Naive B cell (primary cell): ENCODE data around the gene PTGDR2. TPM values are rescaled to one million over a fixed set of nuclear protein-coding genes. Genes with fewer than 3 reads are reported as not detected.

ENCODE experiments used
- ATAC-seq, 2 donors: fragments of 150-1000 bp; cut with Tn5 transposase; 2 replicates each; pipeline ENCODE4 v1.10.0; 2021; ENCODE audit warnings: low read depth in 2 of 2, mild to moderate bottlenecking in 2 of 2, moderate library complexity in 2 of 2
- DNase-seq: peaks from one replicate; pipeline ENCODE4 v3.0.0; 2022
- H3K27ac Mint-ChIP-seq, 6 donors: one replicate each; pipeline ENCODE4 v1.8.0; 2020 to 2022; ENCODE audit warnings: mild to moderate bottlenecking in 6 of 6, mixed read lengths in 6 of 6, moderate library complexity in 5 of 6, inconsistent platforms in 2 of 6
- H3K27me3 Mint-ChIP-seq, 3 donors: one replicate each; pipeline ENCODE4 v1.8.0; 2021 to 2022; ENCODE audit warnings: mixed read lengths in 3 of 3, mild to moderate bottlenecking in 1 of 3
- H3K36me3 Mint-ChIP-seq, 2 donors: one replicate each; pipeline ENCODE4 v1.8.0; 2020 to 2022; ENCODE audit warnings: mixed read lengths in 2 of 2, inconsistent platforms in 1 of 2, mild to moderate bottlenecking in 1 of 2
- H3K4me1 Mint-ChIP-seq, 3 donors: one replicate each; pipeline ENCODE4 v1.8.0; 2020 to 2022; ENCODE audit warnings: mixed read lengths in 3 of 3, inconsistent platforms in 1 of 3, mild to moderate bottlenecking in 1 of 3, moderate library complexity in 1 of 3
- H3K4me3 Mint-ChIP-seq, 8 donors: one replicate each; pipeline ENCODE4 v1.8.0; 2020 to 2022; ENCODE audit warnings: mild to moderate bottlenecking in 8 of 8, mixed read lengths in 8 of 8, moderate library complexity in 8 of 8, inconsistent platforms in 2 of 8
- H3K9me3 Mint-ChIP-seq, 7 donors: one replicate each; pipeline ENCODE4 v1.8.0; 2020 to 2022; ENCODE audit warnings: mixed read lengths in 7 of 7, mild to moderate bottlenecking in 5 of 7, inconsistent platforms in 2 of 7, moderate library complexity in 1 of 7
- polyA plus RNA-seq, 6 donors: library from polyadenylated mRNA; unstranded; fragments of 300-500 nt; fragmentation: Illumina TruSeq; gene quantifications; one replicate each; pipeline ENCODE4 v1.2.3, GENCODE V29; 2021; ENCODE audit warnings: low read depth in 6 of 6

PTGDR2 gene
- polyA plus RNA-seq, 6 donors from 2014 or later = not detected

DNA sequence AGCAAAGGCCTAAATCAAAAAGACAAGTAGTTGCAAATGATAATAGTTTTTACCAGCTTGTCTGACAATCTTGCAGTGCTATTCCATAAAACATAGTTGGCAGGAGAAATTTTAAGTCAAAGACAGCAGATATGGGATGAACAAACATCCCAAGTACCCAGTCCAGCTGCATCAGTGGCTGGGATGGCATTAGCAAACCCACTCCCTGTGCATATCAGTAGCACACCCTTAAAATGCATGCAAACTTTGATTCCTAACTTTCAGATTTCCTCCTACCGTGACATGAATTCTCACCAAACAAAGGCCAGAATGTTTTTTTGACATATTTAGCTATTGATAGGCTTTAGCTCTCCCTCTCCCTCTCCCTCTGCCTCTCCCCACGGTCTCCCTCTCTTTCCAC lies 41.6 kb downstream of the PTGDR2 start:
- ATAC-seq = no peak
- no peak for DNase-seq
- Mint-ChIP-seq H3K4me1 (peaks cover 0 to 5% (median 4%) of the 10 kb centered on the region in 3 donors), H3K9me3 (peaks cover 0 to 20% (median 13%) of the 10 kb centered on the region in 7 donors), H3K27me3 (peaks cover 2 to 24% (median 17%) of the 10 kb centered on the region in 3 donors), H3K27ac (no peak overlapping the region), H3K4me3 (no peak overlapping the region), H3K36me3 (no peaks in the 10 kb centered on the region)

DNA sequence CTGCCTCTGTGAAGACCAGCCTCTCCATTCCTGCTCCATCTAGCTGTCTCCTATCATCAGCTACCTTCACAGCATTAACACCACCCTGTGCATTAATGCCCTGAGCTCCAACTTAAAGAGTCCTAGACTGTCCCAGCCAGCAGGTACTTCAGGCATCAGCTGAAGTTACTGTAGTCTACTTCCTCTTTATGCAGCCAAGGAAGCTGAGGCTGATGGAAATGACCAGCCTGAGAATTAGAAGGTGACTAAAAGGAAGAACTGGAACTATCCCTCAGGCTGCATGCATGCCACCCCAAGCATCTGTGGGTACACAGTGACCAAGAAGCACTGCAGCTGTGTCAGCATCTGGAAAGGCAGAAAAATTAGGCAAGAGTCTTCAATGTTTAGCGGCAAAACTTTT lies 42.4 kb downstream of the PTGDR2 start:
- H3K36me3 Mint-ChIP-seq = no peaks in the 10 kb centered on the region
- H3K27me3 Mint-ChIP-seq = peaks cover 0 to 24% (median 14%) of the 10 kb centered on the region in 3 donors
- peaks cover 0 to 5% (median 4%) of the 10 kb centered on the region in 3 donors for H3K4me1 Mint-ChIP-seq
- H3K4me3 Mint-ChIP-seq = no peak overlapping the region
- H3K27ac Mint-ChIP-seq = peak overlapping the region in 1 of 6 donors; percentile 18
- H3K9me3 Mint-ChIP-seq = peaks cover 0 to 20% (median 13%) of the 10 kb centered on the region in 7 donors
- no peak for DNase-seq
- ATAC-seq = no peak

DNA sequence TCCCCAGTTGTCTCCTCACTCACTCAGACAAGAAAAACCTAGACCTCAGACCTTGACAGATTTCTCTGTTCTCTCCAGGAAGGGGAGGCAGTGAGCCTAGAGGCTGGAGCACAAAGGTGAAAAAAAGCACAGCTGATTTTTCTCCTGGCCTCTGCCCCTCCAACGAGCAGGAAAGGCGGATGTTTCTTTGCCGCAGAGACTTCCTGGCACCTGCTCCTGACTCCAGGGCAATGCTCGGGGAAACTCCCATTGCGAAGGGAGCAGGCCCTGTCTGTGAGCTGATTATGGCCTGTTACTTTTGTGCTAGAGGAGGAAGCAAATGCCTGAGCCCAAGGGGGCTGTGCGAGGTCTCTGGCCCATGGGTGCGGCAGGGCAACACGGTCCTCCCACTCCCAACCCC lies 45.2 kb downstream of the PTGDR2 start:
- Mint-ChIP-seq H3K9me3 (peaks cover 0 to 5% (median 0%) of the 10 kb centered on the region in 7 donors), H3K4me1 (peaks cover 0 to 5% (median 4%) of the 10 kb centered on the region in 3 donors), H3K36me3 (no peaks in the 10 kb centered on the region), H3K27me3 (peaks cover 6 to 32% (median 24%) of the 10 kb centered on the region in 3 donors), H3K4me3 (no peak overlapping the region), H3K27ac (no peak overlapping the region)
- ATAC-seq (no peak), DNase-seq (no peak)

DNA sequence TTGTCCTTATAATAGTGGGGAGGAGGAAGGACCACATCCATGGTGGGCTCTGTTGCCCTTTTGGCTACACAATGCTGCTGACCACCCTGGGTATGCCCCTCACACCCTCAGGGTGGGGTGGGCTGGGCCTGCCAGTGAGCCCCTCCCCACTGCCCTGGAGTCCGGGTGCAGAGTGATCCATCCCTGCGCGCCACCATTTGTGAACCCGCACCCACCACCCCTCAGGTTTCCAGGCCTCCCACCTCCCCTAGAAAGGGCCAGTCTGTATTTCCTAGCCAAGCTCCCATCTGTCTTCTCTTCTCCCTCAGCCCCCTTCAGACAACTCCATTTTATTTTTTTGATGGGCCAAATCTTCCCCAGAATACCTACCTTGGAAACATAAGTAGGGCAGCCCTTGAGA lies 45.6 kb downstream of the PTGDR2 start:
- no peak overlapping the region for H3K27ac Mint-ChIP-seq

DNA sequence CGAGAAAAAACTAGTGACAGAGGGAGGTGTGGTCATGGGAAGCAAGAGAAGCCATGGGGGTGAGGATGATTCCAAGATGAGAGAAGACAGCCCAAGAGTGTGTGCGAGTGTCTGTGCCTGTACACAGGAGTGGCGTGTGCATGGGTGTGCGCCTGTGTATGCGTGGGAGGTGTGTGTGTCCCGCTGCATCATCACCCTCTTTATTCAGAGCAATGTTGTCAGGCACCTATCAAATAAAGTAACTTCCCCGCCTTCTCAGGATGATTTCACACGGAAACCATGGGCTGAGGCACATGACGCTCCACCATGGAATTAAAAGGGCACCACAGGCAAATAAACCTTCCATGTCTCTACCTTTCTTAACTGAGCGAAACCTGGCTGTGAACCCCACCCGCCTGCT lies 46.1 kb downstream of the PTGDR2 start:
- Mint-ChIP-seq H3K27ac (no peak overlapping the region), H3K4me3 (no peak overlapping the region), H3K27me3 (peaks cover 6 to 35% (median 26%) of the 10 kb centered on the region in 3 donors), H3K36me3 (no peaks in the 10 kb centered on the region), H3K9me3 (peaks cover 0 to 5% (median 0%) of the 10 kb centered on the region in 7 donors), H3K4me1 (peaks cover 0 to 5% (median 4%) of the 10 kb centered on the region in 3 donors)
- DNase-seq (no peak), ATAC-seq (no peak)

More for the DNA sequence above, 45.6 kb downstream of the PTGDR2 start:
- Mint-ChIP-seq H3K36me3 (no peaks in the 10 kb centered on the region), H3K4me1 (peaks cover 0 to 5% (median 4%) of the 10 kb centered on the region in 3 donors), H3K9me3 (peaks cover 0 to 5% (median 0%) of the 10 kb centered on the region in 7 donors), H3K4me3 (no peak overlapping the region), H3K27me3 (peaks cover 6 to 35% (median 26%) of the 10 kb centered on the region in 3 donors)
- ATAC-seq (no peak), DNase-seq (no peak)

DNA sequence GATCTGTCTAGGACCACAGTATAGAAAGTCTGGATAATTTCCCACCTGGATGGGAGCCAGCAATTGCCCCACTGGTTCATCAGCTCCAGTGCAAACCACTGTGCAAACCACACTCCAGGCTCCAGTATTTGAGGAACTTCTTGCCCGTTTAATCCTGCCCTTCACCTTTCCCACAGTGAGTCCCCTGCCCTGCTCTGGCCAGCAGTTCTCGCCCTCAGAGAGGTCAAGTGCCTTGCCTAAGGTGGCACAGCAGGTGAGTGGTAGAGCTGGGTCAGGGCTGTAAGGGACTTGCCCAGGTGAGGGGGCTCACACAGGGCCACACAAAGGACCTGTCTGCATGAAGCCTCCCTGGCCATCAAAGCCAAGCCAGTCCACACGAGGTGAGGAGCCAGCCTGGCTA lies 46.5 kb downstream of the PTGDR2 start:
- no peak for ATAC-seq
- Mint-ChIP-seq H3K27ac (no peak overlapping the region), H3K36me3 (no peaks in the 10 kb centered on the region), H3K27me3 (peaks cover 6 to 35% (median 26%) of the 10 kb centered on the region in 3 donors), H3K4me1 (peaks cover 0 to 5% (median 4%) of the 10 kb centered on the region in 3 donors), H3K9me3 (peaks cover 0 to 4% (median 0%) of the 10 kb centered on the region in 7 donors), H3K4me3 (no peak overlapping the region)
- DNase-seq = no peak

DNA sequence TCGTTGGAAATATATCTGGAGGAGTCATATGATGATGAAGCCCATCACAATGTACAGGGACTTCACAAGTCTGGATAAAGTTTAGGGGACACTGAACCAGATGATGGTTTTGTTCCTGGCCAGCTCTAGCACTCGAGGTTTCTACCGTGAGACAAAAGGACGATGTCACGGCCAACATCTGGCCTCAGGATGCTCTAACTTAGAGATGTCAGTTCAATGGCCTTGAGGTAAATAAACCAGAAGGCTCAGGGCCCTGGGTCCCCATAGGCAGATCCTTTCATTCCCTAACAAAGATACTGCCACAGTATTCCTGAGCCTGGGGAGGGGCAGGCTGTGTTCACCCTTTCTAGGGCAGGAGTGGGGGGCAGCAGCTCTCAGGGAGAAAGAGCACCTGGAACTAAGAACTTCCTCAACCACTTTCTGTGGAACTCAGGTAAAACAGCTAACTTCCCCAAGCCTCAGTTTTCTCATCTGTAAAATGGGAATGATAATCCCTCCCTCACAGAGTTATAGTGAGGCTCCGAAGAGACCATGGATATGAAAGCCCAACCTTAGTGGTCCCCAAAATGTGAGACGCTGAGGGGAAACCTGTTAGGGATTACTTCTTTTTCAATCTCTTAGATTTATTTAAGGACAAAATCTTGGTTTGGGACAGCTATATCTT lies 52.3 kb downstream of the PTGDR2 start:
- Mint-ChIP-seq H3K4me1 (no peaks in the 10 kb centered on the region), H3K27me3 (peaks cover 12 to 27% (median 18%) of the 10 kb centered on the region in 3 donors), H3K27ac (no peak overlapping the region), H3K9me3 (peaks cover 0 to 2% (median 0%) of the 10 kb centered on the region in 7 donors), H3K36me3 (no peaks in the 10 kb centered on the region), H3K4me3 (no peak overlapping the region)
- DNase-seq (no peak), ATAC-seq (no peak)

DNA sequence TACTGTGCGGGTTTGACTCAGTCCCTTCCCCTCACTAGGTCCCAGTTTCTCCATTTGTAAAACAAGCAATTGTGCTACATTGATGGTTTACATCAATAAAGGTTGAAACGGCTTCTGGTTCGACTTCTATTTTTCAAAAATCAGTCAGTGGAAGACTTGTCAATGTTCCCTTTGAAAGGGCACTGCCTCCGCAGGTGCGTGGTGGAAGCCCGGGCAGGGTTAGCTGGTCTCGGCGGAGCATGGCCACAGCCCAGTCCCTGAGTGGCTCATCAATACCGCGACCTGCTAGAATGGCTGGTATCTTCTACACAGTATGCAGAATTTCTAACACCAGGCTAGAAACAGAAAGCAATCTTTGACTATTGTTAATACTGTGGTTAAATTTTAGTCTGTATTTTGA lies 54.6 kb downstream of the PTGDR2 start:
- no peaks in the 10 kb centered on the region for H3K9me3 Mint-ChIP-seq
- H3K27ac Mint-ChIP-seq = no peak overlapping the region
- H3K27me3 Mint-ChIP-seq = peaks cover 9 to 26% (median 21%) of the 10 kb centered on the region in 3 donors
- H3K4me3 Mint-ChIP-seq = no peak overlapping the region
- no peaks in the 10 kb centered on the region for H3K36me3 Mint-ChIP-seq
- H3K4me1 Mint-ChIP-seq = no peaks in the 10 kb centered on the region
- DNase-seq (no peak), ATAC-seq (no peak)

Other genes with a start within 250 kb of the PTGDR2 start
- gene MS4A8, start 156.3 kb downstream of the PTGDR2 start, polyA plus RNA-seq = not detected
- gene MS4A18, start 131.2 kb downstream of the PTGDR2 start, polyA plus RNA-seq = not detected
- not detected for gene MS4A15, start 99.1 kb downstream of the PTGDR2 start, polyA plus RNA-seq
- gene MS4A10, start 70.6 kb downstream of the PTGDR2 start, polyA plus RNA-seq = not detected
- 10 to 100 TPM; 12.9 to 23.7 (median 14.7) TPM for gene CCDC86, start 13.8 kb downstream of the PTGDR2 start, polyA plus RNA-seq
- not detected for gene ZP1, start 11.6 kb upstream of the PTGDR2 start, polyA plus RNA-seq
- gene PRPF19, start 50.6 kb upstream of the PTGDR2 start, polyA plus RNA-seq = 10 to 100 TPM in 5 of 6 donors, 1 to 10 TPM in 1; 5.6 to 19.3 (median 15.6) TPM
- 100 to 1,000 TPM; 286 to 521 (median 315) TPM for gene TMEM109, start 58.2 kb upstream of the PTGDR2 start, polyA plus RNA-seq
- gene TMEM132A, start 68.5 kb upstream of the PTGDR2 start, polyA plus RNA-seq = 1 to 10 TPM in 1 of 6 donors, under 1 TPM in 3, not detected in 2; 0.23 to 1.2 (median 0.40) TPM
- gene SLC15A3, start 96.2 kb upstream of the PTGDR2 start, polyA plus RNA-seq = 10 to 100 TPM in 5 of 6 donors, 1 to 10 TPM in 1; 7.0 to 18.1 (median 15.9) TPM
- 10 to 100 TPM in 4 of 6 donors, 1 to 10 TPM in 2; 6.4 to 25.2 (median 10.8) TPM for gene CD6, start 115.7 kb upstream of the PTGDR2 start, polyA plus RNA-seq
- 10 to 100 TPM in 3 of 6 donors, 1 to 10 TPM in 3; 5.6 to 21.0 (median 10.5) TPM for gene CD5, start 246.5 kb upstream of the PTGDR2 start, polyA plus RNA-seq